Measurements from ENCODE around the gene RETN.

The RETN gene

GRCh38 chr19:7661744-7662538 is 6.9 kb upstream of the RETN start:
- TF ChIP-seq PPARA (CRISPR knock-in tag; IDR thresholded peaks at IDR 0.05; ENCODE audit: borderline replicate concordance) (no peak), SNAI2 (CRISPR knock-in tag; IDR thresholded peaks at IDR 0.05) (no peak), CREB5 (CRISPR knock-in tag; IDR thresholded peaks at IDR 0.05; ENCODE audit: low read depth) (no peak), TOX (CRISPR knock-in tag; IDR thresholded peaks at IDR 0.05; ENCODE audit: borderline replicate concordance) (no peak), RARB (CRISPR knock-in tag; IDR thresholded peaks at IDR 0.05) (no peak), TSHZ2 (CRISPR knock-in tag; IDR thresholded peaks at IDR 0.05) (no peak), ZFP30 (CRISPR knock-in tag; IDR thresholded peaks at IDR 0.05) (no peak), CSRNP3 (CRISPR knock-in tag; IDR thresholded peaks at IDR 0.05) (no peak), OSR1 (CRISPR knock-in tag; IDR thresholded peaks at IDR 0.05) (no peak), ZNF70 (CRISPR knock-in tag; IDR thresholded peaks at IDR 0.05) (no peak), PATZ1 (CRISPR knock-in tag; IDR thresholded peaks at IDR 0.05; ENCODE audit: borderline replicate concordance) (no peak)

GRCh38 chr19:7662657-7663056 is 6.2 kb upstream of the RETN start:
- TF ChIP-seq CSRNP3 (CRISPR knock-in tag; IDR thresholded peaks at IDR 0.05), result no peak
- TF ChIP-seq PATZ1 (CRISPR knock-in tag; IDR thresholded peaks at IDR 0.05; ENCODE audit: borderline replicate concordance), result no peak
- TF ChIP-seq CREB5 (CRISPR knock-in tag; IDR thresholded peaks at IDR 0.05; ENCODE audit: low read depth), result no peak
- no peak for TF ChIP-seq ZFP30 (CRISPR knock-in tag; IDR thresholded peaks at IDR 0.05)
- TF ChIP-seq ZC3H10 (CRISPR knock-in tag; IDR thresholded peaks at IDR 0.05), result no peak
- TF ChIP-seq TSHZ2 (CRISPR knock-in tag; IDR thresholded peaks at IDR 0.05), result no peak
- TF ChIP-seq GLIS3 (CRISPR knock-in tag; IDR thresholded peaks at IDR 0.05), result no peak
- no peak for TF ChIP-seq ZNF8 (CRISPR knock-in tag; IDR thresholded peaks at IDR 0.05)
- no peak for TF ChIP-seq CSDC2 (CRISPR knock-in tag; IDR thresholded peaks at IDR 0.05)
- TF ChIP-seq OSR1 (CRISPR knock-in tag; IDR thresholded peaks at IDR 0.05), result no peak
- TF ChIP-seq TOX (CRISPR knock-in tag; IDR thresholded peaks at IDR 0.05; ENCODE audit: borderline replicate concordance), result no peak
- no peak for TF ChIP-seq PPARA (CRISPR knock-in tag; IDR thresholded peaks at IDR 0.05; ENCODE audit: borderline replicate concordance)
- TF ChIP-seq ZNF70 (CRISPR knock-in tag; IDR thresholded peaks at IDR 0.05), result no peak
- no peak for TF ChIP-seq RARB (CRISPR knock-in tag; IDR thresholded peaks at IDR 0.05)
- TF ChIP-seq SNAI2 (CRISPR knock-in tag; IDR thresholded peaks at IDR 0.05), result no peak
- no peak for TF ChIP-seq POU6F1 (CRISPR knock-in tag; IDR thresholded peaks at IDR 0.05; ENCODE audit: borderline replicate concordance, low read depth)
- no peak for TF ChIP-seq ZFP3 (CRISPR knock-in tag; IDR thresholded peaks at IDR 0.05)
- no peak for TF ChIP-seq ZNF565 (CRISPR knock-in tag; conservative IDR thresholded peaks at IDR 0.05; ENCODE audit: low read depth)

More at GRCh38 chr19:7661744-7662538, 6.9 kb upstream of the RETN start:
- no peak for ATAC-seq

More at GRCh38 chr19:7662657-7663056, 6.2 kb upstream of the RETN start:
- no peak for ATAC-seq

All from SK-N-SH treated with all-trans-retinoic acid at 6 μM for 48 hours (cell line).